GM12878 (cell line): ENCODE measurements around the gene CNTNAP2. TPM values are rescaled to one million over a fixed set of nuclear protein-coding genes. Genes with fewer than 3 reads are reported as not detected.

Experiments
- ATAC-seq: fragments of 200-7000 bp; cut with Tn5 transposase; 3 replicates; pipeline ENCODE4 v1.9.1; 2020; ENCODE audit warnings: mild to moderate bottlenecking, moderate library complexity
- BruUV-seq: library from RNA; stranded (reverse); fragments of 400-500 nt; replicated peaks from 2 replicates; lab custom pipeline; 2021; lab: Mats Ljungman, UMichigan
- CTCF ChIA-PET: fragments of 300-600 bp; sonication (Branson Sonifier 250); formaldehyde crosslinking; extraction: SDS; loops from one replicate; lab custom pipeline; 2021; ENCODE audit warnings: inconsistent platforms; lab: Yijun Ruan, JAX
- POLR2A ChIA-PET: fragments of 350-600 bp; formaldehyde crosslinking; extraction: SDS; loops from one replicate; lab custom pipeline; 2021; ENCODE audit warnings: inconsistent platforms; lab: Charles Lee
- RAD21 ChIA-PET: fragments of 300-600 bp; sonication (Branson Sonifier 250); formaldehyde crosslinking; loops from one replicate; lab custom pipeline; 2023; ENCODE audit warnings: antibody characterized with exemption; ENCODE audit not compliant: unreplicated experiment; lab: Charles Lee
- SMC1A ChIA-PET: fragments of 300-600 bp; sonication (Branson Sonifier 250); formaldehyde crosslinking; loops from one replicate; lab custom pipeline; 2023; ENCODE audit not compliant: unreplicated experiment, uncharacterized antibody; lab: Charles Lee
- DNase-seq: peaks from one replicate; pipeline ENCODE4 v3.0.0-alpha.2; 2011; ENCODE audit warnings: low read depth, low spot score
- FAIRE-seq: peaks from 3 replicates; lab custom pipeline; 2011; peaks lifted over from hg19 to GRCh38; lab: Jason Lieb, UNC
- H2AFZ ChIP-seq: 2 replicates; pipeline ENCODE4 v1.6.0; 2011; ENCODE audit warnings: low read depth, low read length, control low read depth; ENCODE audit not compliant: control insufficient read depth
- H3K27ac ChIP-seq: 2 replicates; pipeline ENCODE4 v1.5.1; 2011; ENCODE audit warnings: control low read depth; ENCODE audit not compliant: control insufficient read depth, insufficient read depth
- H3K27me3 ChIP-seq, 2 experiments: replicated peaks in 1 of 2; 2 replicates each; pipeline versions ENCODE4 v1.6.0 to v1.6.1; 2011; ENCODE audit warnings: low read length in 1 of 2; ENCODE audit not compliant: control insufficient read depth in 2 of 2, insufficient read depth in 2 of 2
- H3K36me3 ChIP-seq, 2 experiments: 2 replicates each; pipeline ENCODE4 v1.5.1; 2011; ENCODE audit warnings: low read length in 1 of 2; ENCODE audit not compliant: control insufficient read depth in 2 of 2, insufficient read depth in 2 of 2
- H3K4me1 ChIP-seq: 2 replicates; pipeline ENCODE4 v1.6.1; 2011; ENCODE audit warnings: mild to moderate bottlenecking, low read length, moderate library complexity, mixed read lengths; ENCODE audit not compliant: control insufficient read depth, insufficient read depth
- H3K4me2 ChIP-seq: 2 replicates; pipeline ENCODE4 v1.6.0; 2011; ENCODE audit warnings: control low read depth; ENCODE audit not compliant: control insufficient read depth, insufficient read depth
- H3K4me3 ChIP-seq: fragments of 200-600 bp; sonication (generic); 2 replicates; pipeline ENCODE4 v1.5.1; 2016
- H3K79me2 ChIP-seq: 2 replicates; pipeline ENCODE4 v1.6.0; 2011; ENCODE audit warnings: low read length; ENCODE audit not compliant: control insufficient read depth, insufficient read depth
- H3K9ac ChIP-seq: 2 replicates; pipeline ENCODE4 v1.8.0; 2011; ENCODE audit warnings: low read length, control low read depth, mixed read lengths; ENCODE audit not compliant: control insufficient read depth, insufficient read depth
- H3K9me3 ChIP-seq: replicated peaks from 3 replicates; pipeline ENCODE4 v1.5.1; 2011; ENCODE audit warnings: mild to moderate bottlenecking, low read length; ENCODE audit not compliant: control insufficient read depth, insufficient read depth
- H4K20me1 ChIP-seq: 2 replicates; pipeline ENCODE4 v1.6.0; 2011; ENCODE audit not compliant: control insufficient read depth, insufficient read depth
- BACH1 ChIP-seq: fragments of 450-650 bp; IDR thresholded peaks from 2 replicates; pipeline ENCODE4 v1.6.1; 2017; ENCODE audit warnings: mild to moderate bottlenecking, borderline replicate concordance
- GATAD2B ChIP-seq: fragments of 450-650 bp; conservative IDR thresholded peaks from 2 replicates; pipeline ENCODE4 v1.6.1; 2017; ENCODE audit warnings: low read depth, mild to moderate bottlenecking, moderate library complexity
- KAT2A ChIP-seq: conservative IDR thresholded peaks from 2 replicates; pipeline ENCODE4 v1.6.1; 2011; ENCODE audit warnings: low read depth, low read length; ENCODE audit not compliant: control insufficient read depth
- MYB ChIP-seq: fragments of 150-350 bp; IDR thresholded peaks from 2 replicates; pipeline ENCODE4 v1.6.1; 2014; ENCODE audit warnings: mild to moderate bottlenecking, low read depth, low read length, borderline replicate concordance
- RAD51 ChIP-seq: fragments of 450-650 bp; IDR thresholded peaks from 2 replicates; pipeline ENCODE4 v1.6.1; 2016; ENCODE audit warnings: moderate library complexity, mild to moderate bottlenecking, inconsistent platforms
- RCOR1 ChIP-seq: conservative IDR thresholded peaks from 2 replicates; pipeline ENCODE4 v1.6.1; 2012; ENCODE audit warnings: low read depth, low read length, improper control_type of control experiment
- SMARCA5 ChIP-seq: fragments of 450-650 bp; IDR thresholded peaks from 2 replicates; pipeline ENCODE4 v1.6.1; 2017; ENCODE audit warnings: mild to moderate bottlenecking
- SREBF2 ChIP-seq: IDR thresholded peaks from 2 replicates; pipeline ENCODE4 v1.6.1; 2012; ENCODE audit warnings: mild to moderate bottlenecking, low read length
- SUZ12 ChIP-seq: fragments of 200-600 bp; sonication (generic); IDR thresholded peaks from one replicate; pipeline ENCODE4 v1.6.1; 2018; ENCODE audit warnings: antibody characterized with exemption, mild to moderate bottlenecking; ENCODE audit not compliant: unreplicated experiment
- TBL1XR1 ChIP-seq: IDR thresholded peaks from 2 replicates; pipeline ENCODE4 v1.6.1; 2012; ENCODE audit warnings: low read depth, low read length, improper control_type of control experiment
- ZNF24 ChIP-seq: fragments of 450-650 bp; IDR thresholded peaks from 2 replicates; pipeline ENCODE4 v1.6.1; 2017; ENCODE audit warnings: antibody characterized with exemption, mild to moderate bottlenecking
- WGBS: methylation state at CpG from one replicate; pipeline ENCODE4 v1.1.6; 2016; ENCODE audit warnings: low lambda C conversion rate; ENCODE audit not compliant: insufficient replicate concordance, insufficient coverage; ENCODE audit errors: missing lambda C conversion rate; 5-methylcytosine and 5-hydroxymethylcytosine counted together
- in situ Hi-C: fragments of 300-500 bp; cut with MboI; formaldehyde crosslinking; loops from 9 replicates; pipeline ENCODE4 v1.14.3; 2018; ENCODE audit warnings: mixed read lengths
- intact Hi-C: fragments of 100-400 bp; cut with micrococcal nuclease; formaldehyde crosslinking; loops from one replicate; pipeline ENCODE4 v1.14.2; 2022; ENCODE audit not compliant: unreplicated experiment
- polyA plus RNA-seq, 11 experiments: library from polyadenylated mRNA; depleted of rRNA in 4 of 11; unstranded in 6 of 11; stranded (reverse) in 5 of 11; fragments of >200 nt; fragmentation: Nextera tagmentation in 4 of 11; fragmentation: Illumina TruSeq in 1 of 11; extraction: Ambion mirVana in 4 of 11; extraction: Trizol in 1 of 11; gene quantifications; 1 replicate in 1 of 11; 2 replicates in 10 of 11; pipeline versions ENCODE4 v1.2.1 to v1.2.3, GENCODE V29; 2011 to 2016; ENCODE audit warnings: inconsistent platforms in 2 of 11, missing spikeins in 2 of 11, low read depth in 1 of 11
- total RNA-seq, 4 experiments: library from RNA; depleted of rRNA in 3 of 4; stranded (reverse); fragments of >200 nt in 3 of 4; fragmentation: Illumina TruSeq in 1 of 4; extraction: Trizol in 1 of 4; gene quantifications; 2 replicates each; pipeline versions ENCODE4 v1.2.1 to v1.2.3, GENCODE V29; 2013 to 2021
- TF ChIP-seq, protein P1 (sequence below): IDR thresholded peaks from 2 replicates; pipeline ENCODE4 v1.6.1; 2011; ENCODE audit warnings: borderline replicate concordance, low read depth, mild to moderate bottlenecking, moderate library complexity, low read length; ENCODE audit not compliant: insufficient read depth, poor library complexity, severe bottlenecking
- TF ChIP-seq, protein P2 (sequence below): fragments of 450-650 bp; IDR thresholded peaks from 2 replicates; pipeline ENCODE4 v1.6.1; 2016; ENCODE audit warnings: mild to moderate bottlenecking
- TF ChIP-seq, protein P3 (sequence below): fragments of 450-650 bp; IDR thresholded peaks from 2 replicates; pipeline ENCODE4 v1.6.1; 2014; ENCODE audit warnings: mild to moderate bottlenecking
- TF ChIP-seq, protein P4 (sequence below): IDR thresholded peaks from 2 replicates; pipeline ENCODE4 v1.6.1; 2012; ENCODE audit warnings: low read length, inconsistent platforms
- TF ChIP-seq, protein P5 (sequence below): fragments of 150-350 bp; IDR thresholded peaks from 2 replicates; pipeline ENCODE4 v1.6.1; 2014; ENCODE audit warnings: mild to moderate bottlenecking, low read depth, low read length

Gene CNTNAP2
- total and polyA plus RNA-seq, 10 of the 15 experiments (the other 5 are each of a cell fraction or from before 2014, with no cell fraction given) = 0.03 to 0.08 (median 0.03) TPM; not detected in 7

DNA sequence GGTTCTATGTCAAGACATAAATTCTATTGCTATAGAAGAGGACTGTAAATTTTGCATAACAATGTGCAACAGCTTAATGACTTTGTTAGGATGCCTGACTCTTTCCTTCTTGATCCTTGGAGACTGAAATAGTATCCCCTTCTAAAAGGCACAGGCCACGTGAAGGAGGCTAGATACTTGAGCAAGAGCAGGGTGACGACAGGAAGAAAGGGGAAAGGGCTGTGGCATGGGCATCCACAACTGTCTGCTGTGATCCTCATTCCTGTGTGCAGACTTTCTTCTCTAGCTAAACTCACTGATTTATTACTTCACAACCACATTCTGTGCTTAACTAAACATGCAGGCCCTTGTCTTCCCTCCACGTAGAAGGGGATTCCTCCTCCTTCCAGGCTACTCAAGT lies 1362.2 kb downstream of the CNTNAP2 start:
- FAIRE-seq (no peak), ATAC-seq (no peak), DNase-seq (no peak)
- Histone ChIP-seq H3K9ac (no peak overlapping the region), H3K79me2 (no peaks in the 10 kb centered on the region), H3K4me2 (no peak overlapping the region), H2AFZ (no peak overlapping the region), H3K9me3 (no peaks in the 10 kb centered on the region), H3K4me3 (no peak overlapping the region), H4K20me1 (no peaks in the 10 kb centered on the region), H3K27me3 (no peaks in the 10 kb centered on the region), H3K36me3 (no peaks in the 10 kb centered on the region), H3K27ac (no peak overlapping the region), H3K4me1 (no peaks in the 10 kb centered on the region)
- in situ Hi-C loops = no loop called here
- ChIA-PET CTCF (no interaction called here), SMC1A (no interaction called here), RAD21 (no interaction called here), POLR2A (no interaction called here)
- intact Hi-C loops = no loop called here
- no peak for TF ChIP-seq MYB
- TF ChIP-seq RCOR1 = no peak
- no peak for TF ChIP-seq RAD51
- no peak for TF ChIP-seq BACH1
- no peak for TF ChIP-seq GATAD2B
- TF ChIP-seq SUZ12 = no peak
- TF ChIP-seq, protein P1, sequence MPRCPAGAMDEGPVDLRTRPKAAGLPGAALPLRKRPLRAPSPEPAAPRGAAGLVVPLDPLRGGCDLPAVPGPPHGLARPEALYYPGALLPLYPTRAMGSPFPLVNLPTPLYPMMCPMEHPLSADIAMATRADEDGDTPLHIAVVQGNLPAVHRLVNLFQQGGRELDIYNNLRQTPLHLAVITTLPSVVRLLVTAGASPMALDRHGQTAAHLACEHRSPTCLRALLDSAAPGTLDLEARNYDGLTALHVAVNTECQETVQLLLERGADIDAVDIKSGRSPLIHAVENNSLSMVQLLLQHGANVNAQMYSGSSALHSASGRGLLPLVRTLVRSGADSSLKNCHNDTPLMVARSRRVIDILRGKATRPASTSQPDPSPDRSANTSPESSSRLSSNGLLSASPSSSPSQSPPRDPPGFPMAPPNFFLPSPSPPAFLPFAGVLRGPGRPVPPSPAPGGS = no peak
- TF ChIP-seq SMARCA5 = no peak
- TF ChIP-seq, protein P2, sequence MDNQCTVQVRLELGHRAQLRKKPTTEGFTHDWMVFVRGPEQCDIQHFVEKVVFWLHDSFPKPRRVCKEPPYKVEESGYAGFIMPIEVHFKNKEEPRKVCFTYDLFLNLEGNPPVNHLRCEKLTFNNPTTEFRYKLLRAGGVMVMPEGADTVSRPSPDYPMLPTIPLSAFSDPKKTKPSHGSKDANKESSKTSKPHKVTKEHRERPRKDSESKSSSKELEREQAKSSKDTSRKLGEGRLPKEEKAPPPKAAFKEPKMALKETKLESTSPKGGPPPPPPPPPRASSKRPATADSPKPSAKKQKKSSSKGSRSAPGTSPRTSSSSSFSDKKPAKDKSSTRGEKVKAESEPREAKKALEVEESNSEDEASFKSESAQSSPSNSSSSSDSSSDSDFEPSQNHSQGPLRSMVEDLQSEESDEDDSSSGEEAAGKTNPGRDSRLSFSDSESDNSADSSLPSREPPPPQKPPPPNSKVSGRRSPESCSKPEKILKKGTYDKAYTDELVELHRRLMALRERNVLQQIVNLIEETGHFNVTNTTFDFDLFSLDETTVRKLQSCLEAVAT = no peak
- TF ChIP-seq, protein P3, sequence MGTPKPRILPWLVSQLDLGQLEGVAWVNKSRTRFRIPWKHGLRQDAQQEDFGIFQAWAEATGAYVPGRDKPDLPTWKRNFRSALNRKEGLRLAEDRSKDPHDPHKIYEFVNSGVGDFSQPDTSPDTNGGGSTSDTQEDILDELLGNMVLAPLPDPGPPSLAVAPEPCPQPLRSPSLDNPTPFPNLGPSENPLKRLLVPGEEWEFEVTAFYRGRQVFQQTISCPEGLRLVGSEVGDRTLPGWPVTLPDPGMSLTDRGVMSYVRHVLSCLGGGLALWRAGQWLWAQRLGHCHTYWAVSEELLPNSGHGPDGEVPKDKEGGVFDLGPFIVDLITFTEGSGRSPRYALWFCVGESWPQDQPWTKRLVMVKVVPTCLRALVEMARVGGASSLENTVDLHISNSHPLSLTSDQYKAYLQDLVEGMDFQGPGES = no peak
- TF ChIP-seq SREBF2 = no peak
- no peak for TF ChIP-seq KAT2A
- TF ChIP-seq, protein P4, sequence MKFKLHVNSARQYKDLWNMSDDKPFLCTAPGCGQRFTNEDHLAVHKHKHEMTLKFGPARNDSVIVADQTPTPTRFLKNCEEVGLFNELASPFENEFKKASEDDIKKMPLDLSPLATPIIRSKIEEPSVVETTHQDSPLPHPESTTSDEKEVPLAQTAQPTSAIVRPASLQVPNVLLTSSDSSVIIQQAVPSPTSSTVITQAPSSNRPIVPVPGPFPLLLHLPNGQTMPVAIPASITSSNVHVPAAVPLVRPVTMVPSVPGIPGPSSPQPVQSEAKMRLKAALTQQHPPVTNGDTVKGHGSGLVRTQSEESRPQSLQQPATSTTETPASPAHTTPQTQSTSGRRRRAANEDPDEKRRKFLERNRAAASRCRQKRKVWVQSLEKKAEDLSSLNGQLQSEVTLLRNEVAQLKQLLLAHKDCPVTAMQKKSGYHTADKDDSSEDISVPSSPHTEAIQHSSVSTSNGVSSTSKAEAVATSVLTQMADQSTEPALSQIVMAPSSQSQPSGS = no peak
- TF ChIP-seq ZNF24 = no peak
- no peak for TF ChIP-seq TBL1XR1
- TF ChIP-seq, protein P5, sequence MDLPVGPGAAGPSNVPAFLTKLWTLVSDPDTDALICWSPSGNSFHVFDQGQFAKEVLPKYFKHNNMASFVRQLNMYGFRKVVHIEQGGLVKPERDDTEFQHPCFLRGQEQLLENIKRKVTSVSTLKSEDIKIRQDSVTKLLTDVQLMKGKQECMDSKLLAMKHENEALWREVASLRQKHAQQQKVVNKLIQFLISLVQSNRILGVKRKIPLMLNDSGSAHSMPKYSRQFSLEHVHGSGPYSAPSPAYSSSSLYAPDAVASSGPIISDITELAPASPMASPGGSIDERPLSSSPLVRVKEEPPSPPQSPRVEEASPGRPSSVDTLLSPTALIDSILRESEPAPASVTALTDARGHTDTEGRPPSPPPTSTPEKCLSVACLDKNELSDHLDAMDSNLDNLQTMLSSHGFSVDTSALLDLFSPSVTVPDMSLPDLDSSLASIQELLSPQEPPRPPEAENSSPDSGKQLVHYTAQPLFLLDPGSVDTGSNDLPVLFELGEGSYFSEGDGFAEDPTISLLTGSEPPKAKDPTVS = no peak
- no TSS peak for BruUV-seq
- WGBS = 7% methylated on average over 3 of the region's 3 CpGs
